Natural killer cell (primary cell): ENCODE results near the gene TMEM271. TPM values are rescaled to one million over a fixed set of nuclear protein-coding genes. Genes with fewer than 3 reads are reported as not detected.

Source experiments
- ATAC-seq, 3 donors: fragments of 150-1000 bp in 2 of 3; fragments of 200-7000 bp in 1 of 3; cut with Tn5 transposase; 1 replicate in 1 of 3; 2 replicates in 2 of 3; pipeline ENCODE4 v1.10.0; 2021; ENCODE audit warnings: mild to moderate bottlenecking in 2 of 3, moderate library complexity in 2 of 3
- DNase-seq, 2 donors: peaks; one replicate each; pipeline versions ENCODE4 v3.0.0 to v3.0.0-alpha.2; 2013 to 2021; ENCODE audit warnings: mixed read lengths in 1 of 2
- H3K27ac ChIP-seq: one replicate; pipeline ENCODE4 v1.5.1; 2013; ENCODE audit warnings: mild to moderate bottlenecking, low read length
- H3K27me3 ChIP-seq: one replicate; pipeline ENCODE4 v1.6.1; 2013; ENCODE audit warnings: low read length; ENCODE audit not compliant: control insufficient read depth, insufficient read depth
- H3K36me3 ChIP-seq: one replicate; pipeline ENCODE4 v1.6.1; 2013; ENCODE audit warnings: low read length; ENCODE audit not compliant: control insufficient read depth, insufficient read depth
- H3K4me1 ChIP-seq: one replicate; pipeline ENCODE4 v1.6.1; 2013; ENCODE audit warnings: low read length; ENCODE audit not compliant: control insufficient read depth, insufficient read depth
- H3K4me3 ChIP-seq: one replicate; pipeline ENCODE4 v1.5.1; 2013; ENCODE audit warnings: low read length
- H3K9me3 ChIP-seq: one replicate; pipeline ENCODE4 v1.6.1; 2013; ENCODE audit warnings: low read length; ENCODE audit not compliant: control insufficient read depth, insufficient read depth
- H3K27ac Mint-ChIP-seq, 2 donors: one replicate each; pipeline ENCODE4 v1.8.0; 2022; ENCODE audit warnings: mild to moderate bottlenecking in 2 of 2, mixed read lengths in 2 of 2, moderate library complexity in 1 of 2
- H3K27me3 Mint-ChIP-seq, 2 donors: one replicate each; pipeline ENCODE4 v1.8.0; 2022; ENCODE audit warnings: low read depth in 2 of 2, mixed read lengths in 2 of 2
- H3K36me3 Mint-ChIP-seq: one replicate; pipeline ENCODE4 v1.8.0; 2022; ENCODE audit warnings: mixed read lengths
- H3K4me1 Mint-ChIP-seq, 2 donors: one replicate each; pipeline ENCODE4 v1.8.0; 2022; ENCODE audit warnings: mixed read lengths in 2 of 2
- H3K4me3 Mint-ChIP-seq: one replicate; pipeline ENCODE4 v1.8.0; 2022; ENCODE audit warnings: mild to moderate bottlenecking, moderate library complexity, mixed read lengths
- H3K9me3 Mint-ChIP-seq, 2 donors: one replicate each; pipeline ENCODE4 v1.8.0; 2022; ENCODE audit warnings: mixed read lengths in 2 of 2
- WGBS: methylation state at CpG from one replicate; pipeline ENCODE4 v1.1.7; 2013; ENCODE audit warnings: missing lambda C conversion rate; ENCODE audit not compliant: insufficient coverage; 5-methylcytosine and 5-hydroxymethylcytosine counted together
- intact Hi-C: fragments of 100-400 bp; cut with micrococcal nuclease; formaldehyde crosslinking; loops from one replicate; pipeline ENCODE4 v1.14.2; 2022
- total RNA-seq, 4 donors: library from RNA; stranded (reverse); fragments of 120-200 nt in 1 of 4; gene quantifications; one replicate each; pipeline versions ENCODE4 v1.2.3 to v1.2.4, GENCODE V29; 2013 to 2022
- TF ChIP-seq, protein P1 (sequence below): fragments of 200-600 bp; IDR thresholded peaks from one replicate; pipeline ENCODE4 v1.8.0; 2022; ENCODE audit warnings: antibody characterized with exemption

The TMEM271 gene
- total RNA-seq, 3 donors from 2014 or later (not counting 1 experiment from before 2014, with no cell fraction given) = not detected

DNA sequence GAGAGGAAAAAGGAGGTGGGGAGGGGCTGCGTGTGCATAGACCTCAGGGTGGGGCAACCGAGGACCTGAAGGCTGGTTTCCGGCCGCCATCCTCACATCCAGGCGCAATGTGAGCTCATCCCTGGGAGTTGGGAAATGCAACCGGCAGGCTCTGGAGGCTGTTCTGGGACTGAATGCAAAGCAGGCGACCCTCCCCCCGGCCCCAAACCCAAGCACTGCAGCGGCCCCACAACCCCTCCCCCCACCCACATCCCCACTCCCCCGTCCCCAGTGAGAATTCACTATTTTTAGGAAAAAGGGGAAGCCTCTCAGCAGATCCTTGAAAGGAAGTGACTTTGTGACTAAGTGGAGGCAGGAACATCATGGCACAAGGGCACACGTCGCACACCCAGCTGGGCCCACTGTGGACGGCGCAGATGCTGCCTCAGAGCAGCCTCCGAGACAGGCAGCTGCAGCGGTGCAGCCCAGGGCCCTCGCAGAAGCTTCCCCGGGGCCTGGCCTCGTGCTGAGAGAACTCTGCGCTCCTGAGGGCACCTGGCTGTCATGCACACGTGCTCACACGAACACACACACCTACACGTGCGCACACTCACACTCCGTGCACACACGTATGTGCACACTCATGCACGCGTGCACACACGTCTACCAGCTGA is 47.9 kb upstream of the TMEM271 start:
- H3K36me3 ChIP-seq = no peaks in the 10 kb centered on the region
- H3K27ac ChIP-seq = no peak overlapping the region
- ATAC-seq (no peak), DNase-seq (no peak)
- H3K4me3 ChIP-seq = no peak overlapping the region
- TF ChIP-seq, protein P1, sequence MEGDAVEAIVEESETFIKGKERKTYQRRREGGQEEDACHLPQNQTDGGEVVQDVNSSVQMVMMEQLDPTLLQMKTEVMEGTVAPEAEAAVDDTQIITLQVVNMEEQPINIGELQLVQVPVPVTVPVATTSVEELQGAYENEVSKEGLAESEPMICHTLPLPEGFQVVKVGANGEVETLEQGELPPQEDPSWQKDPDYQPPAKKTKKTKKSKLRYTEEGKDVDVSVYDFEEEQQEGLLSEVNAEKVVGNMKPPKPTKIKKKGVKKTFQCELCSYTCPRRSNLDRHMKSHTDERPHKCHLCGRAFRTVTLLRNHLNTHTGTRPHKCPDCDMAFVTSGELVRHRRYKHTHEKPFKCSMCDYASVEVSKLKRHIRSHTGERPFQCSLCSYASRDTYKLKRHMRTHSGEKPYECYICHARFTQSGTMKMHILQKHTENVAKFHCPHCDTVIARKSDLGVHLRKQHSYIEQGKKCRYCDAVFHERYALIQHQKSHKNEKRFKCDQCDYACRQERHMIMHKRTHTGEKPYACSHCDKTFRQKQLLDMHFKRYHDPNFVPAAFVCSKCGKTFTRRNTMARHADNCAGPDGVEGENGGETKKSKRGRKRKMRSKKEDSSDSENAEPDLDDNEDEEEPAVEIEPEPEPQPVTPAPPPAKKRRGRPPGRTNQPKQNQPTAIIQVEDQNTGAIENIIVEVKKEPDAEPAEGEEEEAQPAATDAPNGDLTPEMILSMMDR = no peak
- no peaks in the 10 kb centered on the region for H3K4me1 ChIP-seq
- no peaks in the 10 kb centered on the region for H3K27me3 Mint-ChIP-seq
- H3K9me3 ChIP-seq = no peaks in the 10 kb centered on the region
- no peaks in the 10 kb centered on the region for H3K27me3 ChIP-seq
- no peaks in the 10 kb centered on the region for H3K36me3 Mint-ChIP-seq
- H3K27ac Mint-ChIP-seq = no peak overlapping the region
- intact Hi-C loops = no loop called here
- no peak overlapping the region for H3K4me3 Mint-ChIP-seq
- 55% methylated on average over 25 of the region's 29 CpGs for WGBS
- no peaks in the 10 kb centered on the region for H3K9me3 Mint-ChIP-seq
- peaks cover 0 to 4% of the 10 kb centered on the region in 2 donors for H3K4me1 Mint-ChIP-seq

DNA sequence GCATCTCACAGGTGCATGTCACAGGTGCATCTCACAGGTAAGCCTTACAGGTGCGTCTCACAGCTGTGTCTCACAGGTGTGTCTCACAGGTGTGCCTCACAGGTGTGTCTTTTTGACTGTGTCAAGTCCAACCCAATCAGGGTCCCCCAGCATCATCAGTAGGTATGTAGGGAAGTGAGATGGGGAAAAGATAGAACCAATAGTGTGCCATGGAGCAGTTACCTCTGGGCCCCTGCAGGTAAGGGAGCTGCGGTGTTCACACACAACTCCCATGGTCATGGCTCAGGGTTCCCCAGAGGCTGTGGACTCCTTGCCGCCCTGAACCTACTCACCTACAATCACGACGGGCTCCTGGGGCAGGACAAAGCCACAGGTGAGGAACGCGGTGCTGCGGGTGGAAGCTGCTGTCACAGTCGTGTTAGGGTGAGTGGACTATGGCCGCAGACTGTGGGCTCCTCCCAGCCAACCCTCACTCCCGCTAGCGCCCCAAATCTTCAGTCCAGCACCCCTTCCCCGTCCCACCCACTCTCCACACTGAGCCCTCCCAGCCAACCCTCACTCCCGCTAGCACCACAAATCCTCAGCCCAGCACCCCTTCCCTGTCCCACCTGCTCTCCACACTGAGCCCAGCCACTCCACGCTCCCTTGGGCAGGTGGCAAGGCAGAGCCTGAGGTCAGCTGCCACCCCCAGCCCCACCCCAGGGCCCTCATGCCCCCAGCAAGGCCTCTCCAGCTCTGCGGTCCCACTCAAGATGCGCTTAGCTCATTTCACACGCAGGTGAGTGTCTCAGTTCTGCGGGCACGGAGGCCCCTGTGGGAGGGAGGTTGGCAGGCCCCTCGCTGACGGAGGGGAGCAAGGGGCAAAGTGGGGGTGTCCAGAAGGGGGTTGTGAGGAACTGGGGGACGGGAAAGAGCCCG is 47.2 kb upstream of the TMEM271 start:
- H3K27me3 Mint-ChIP-seq = no peaks in the 10 kb centered on the region

DNA sequence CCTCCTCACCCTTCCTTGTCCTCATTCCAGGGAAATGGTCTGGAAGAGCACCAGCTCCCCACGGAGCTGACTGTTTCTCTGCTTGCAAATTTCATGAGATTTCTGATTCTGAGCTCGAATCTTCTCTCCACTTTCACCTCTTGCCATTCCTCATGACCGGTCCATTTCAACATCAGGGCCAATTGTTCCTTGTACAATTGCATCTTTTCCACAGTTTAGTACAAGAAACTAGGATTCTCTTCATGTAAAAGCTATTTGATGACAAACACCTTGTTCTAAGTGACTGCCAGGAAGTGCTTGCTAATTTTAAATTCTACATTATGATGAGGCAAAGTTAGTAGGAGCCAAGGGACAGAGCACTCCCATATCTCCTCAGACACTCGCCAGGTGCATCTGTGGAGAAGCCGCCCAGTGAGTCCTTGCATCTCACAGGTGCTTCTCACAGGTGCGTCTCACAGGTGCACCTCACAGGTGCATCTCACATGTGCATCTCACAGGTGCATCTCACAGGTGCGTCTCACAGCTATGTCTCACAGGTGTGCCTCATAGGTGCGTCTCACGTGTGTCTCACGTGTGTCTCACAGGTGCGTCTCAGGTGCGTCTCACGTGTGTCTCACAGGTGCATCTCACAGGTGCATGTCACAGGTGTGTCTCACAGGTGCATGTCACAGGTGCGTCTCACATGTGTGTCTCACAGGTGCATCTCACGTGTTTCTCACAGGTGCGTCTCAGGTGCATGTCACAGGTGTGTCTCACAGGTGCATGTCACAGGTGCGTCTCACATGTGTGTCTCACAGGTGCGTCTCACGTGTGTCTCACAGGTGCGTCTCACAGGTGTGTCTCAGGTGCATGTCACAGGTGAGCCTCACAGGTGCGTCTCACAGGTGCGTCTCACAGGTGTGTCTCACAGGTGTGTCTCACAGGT is 46.2 kb upstream of the TMEM271 start:
- H3K27me3 Mint-ChIP-seq = no peaks in the 10 kb centered on the region
- H3K27me3 ChIP-seq = no peaks in the 10 kb centered on the region
- intact Hi-C loops = no loop called here
- H3K9me3 ChIP-seq = no peaks in the 10 kb centered on the region
- H3K4me1 Mint-ChIP-seq = peaks cover 0 to 4% of the 10 kb centered on the region in 2 donors
- no peak overlapping the region for H3K4me3 Mint-ChIP-seq
- WGBS = 92% methylated on average over 22 of the region's 22 CpGs
- TF ChIP-seq, protein P1 = no peak
- no peak overlapping the region for H3K4me3 ChIP-seq
- H3K36me3 ChIP-seq = no peaks in the 10 kb centered on the region
- DNase-seq (no peak), ATAC-seq (no peak)
- no peaks in the 10 kb centered on the region for H3K9me3 Mint-ChIP-seq
- no peaks in the 10 kb centered on the region for H3K36me3 Mint-ChIP-seq
- H3K4me1 ChIP-seq = no peaks in the 10 kb centered on the region
- H3K27ac Mint-ChIP-seq = no peak overlapping the region
- no peak overlapping the region for H3K27ac ChIP-seq

More for the DNA sequence above, 47.2 kb upstream of the TMEM271 start:
- Mint-ChIP-seq H3K9me3 (no peaks in the 10 kb centered on the region), H3K4me1 (peaks cover 0 to 4% of the 10 kb centered on the region in 2 donors), H3K27ac (no peak overlapping the region), H3K36me3 (no peaks in the 10 kb centered on the region), H3K4me3 (no peak overlapping the region)
- DNase-seq (no peak), ATAC-seq (no peak)
- Histone ChIP-seq H3K27ac (no peak overlapping the region), H3K36me3 (no peaks in the 10 kb centered on the region), H3K4me3 (no peak overlapping the region), H3K9me3 (no peaks in the 10 kb centered on the region), H3K4me1 (no peaks in the 10 kb centered on the region), H3K27me3 (no peaks in the 10 kb centered on the region)
- TF ChIP-seq, protein P1 = no peak
- WGBS = 82% methylated on average over 24 of the region's 24 CpGs
- intact Hi-C loops = no loop called here
